NT2/D1 (cell line): ENCODE results near the gene TTLL1.

Source experiments
- SUZ12 ChIP-seq: IDR thresholded peaks from 2 replicates; pipeline ENCODE4 v1.6.1; 2011; ENCODE audit not compliant: insufficient read length, insufficient read depth; ENCODE audit errors: extremely low read depth
- YY1 ChIP-seq: IDR thresholded peaks from 2 replicates; pipeline ENCODE4 v1.6.1; 2011; ENCODE audit not compliant: insufficient read length, insufficient read depth
- ZNF274 ChIP-seq: IDR thresholded peaks from 2 replicates; pipeline ENCODE4 v1.6.1; 2011; ENCODE audit warnings: mild to moderate bottlenecking, low read depth, low read length

- TF ChIP-seq ZNF274 (no peak), YY1 (no peak), SUZ12 (no peak)
These were observed 92.4 kb downstream of the TTLL1 start for GRCh38 chr22:42996646-42997365.
